ENCODE data around the gene BACE2.

- TF ChIP-seq HDGF (IDR thresholded peaks at IDR 0.05; ENCODE audit: borderline replicate concordance) (no peak), ELF4 (IDR thresholded peaks at IDR 0.05) (no peak), NFRKB (IDR thresholded peaks at IDR 0.05) (no peak), LEF1 (IDR thresholded peaks at IDR 0.05; ENCODE audit: borderline replicate concordance) (no peak), CTBP1 (IDR thresholded peaks at IDR 0.05; ENCODE audit: borderline replicate concordance) (no peak), FOXK2 (IDR thresholded peaks at IDR 0.05) (no peak), SUZ12 (IDR thresholded peaks at IDR 0.05) (no peak), PKNOX1 (IDR thresholded peaks at IDR 0.05) (no peak), SP1 (IDR thresholded peaks at IDR 0.05) (no peak), BHLHE40 (IDR thresholded peaks at IDR 0.05; ENCODE audit: borderline replicate concordance) (no peak), TARDBP (IDR thresholded peaks at IDR 0.05) (no peak), FOXA1 (IDR thresholded peaks at IDR 0.05) (no peak), L3MBTL2 (conservative IDR thresholded peaks at IDR 0.05) (no peak)
These were observed 154.8 kb downstream of the BACE2 start for GRCh38 chr21:41322496-41323382.
